GM21447 (cell line): ENCODE results near the gene WDFY1.
A peak's percentile ranks its signal among the peaks of the same experiment; 100 is the strongest.

Experiments used
- ATAC-seq: cut with Tn5 transposase; IDR thresholded peaks from one replicate; pipeline ENCODE4 v1.9.1; 2021; ENCODE audit not compliant: unreplicated experiment

WDFY1 gene

GRCh38 chr2:223957092-223957851 lies 12.1 kb upstream of the WDFY1 start, which contains the start of gene MRPL44:
Gene MRPL44 (plus strand): TSS chr2:223957463. CDS start chr2:223957473, 10 bp downstream.
- peak; percentile 81 for ATAC-seq

GRCh38 chr2:223956300-223956699 lies 11.2 kb upstream of the WDFY1 start:
- ATAC-seq, result peak; percentile 27

- ATAC-seq, result no peak
Observed at GRCh38 chr2:223954401-223954800, 9.3 kb upstream of the WDFY1 start.

GRCh38 chr2:223952280-223952968 lies 7.3 kb upstream of the WDFY1 start:
- ATAC-seq, result peak; percentile 53

- ATAC-seq, result no peak
Observed at GRCh38 chr2:223950448-223951347, 5.6 kb upstream of the WDFY1 start.

GRCh38 chr2:223949241-223949840 lies 4.2 kb upstream of the WDFY1 start:
- ATAC-seq, result no peak

GRCh38 chr2:223947711-223948205 lies 2.6 kb upstream of the WDFY1 start:
- no peak for ATAC-seq

GRCh38 chr2:223945755-223946154 lies 620 bp upstream of the WDFY1 start:
- no peak for ATAC-seq

- peak; percentile 18 for ATAC-seq
Observed at GRCh38 chr2:223944166-223944702, 901 bp downstream of the WDFY1 start.

- ATAC-seq, result no peak
Observed at GRCh38 chr2:223943561-223944008, 1.6 kb downstream of the WDFY1 start.

GRCh38 chr2:223943135-223943534 lies 2.0 kb downstream of the WDFY1 start:
- ATAC-seq, result no peak

- ATAC-seq, result peak; percentile 43
Observed at GRCh38 chr2:223941579-223942277, 3.4 kb downstream of the WDFY1 start.

GRCh38 chr2:223939438-223939837 lies 5.7 kb downstream of the WDFY1 start:
- ATAC-seq, result peak; percentile 31

GRCh38 chr2:223937535-223937934 lies 7.6 kb downstream of the WDFY1 start:
- no peak for ATAC-seq

GRCh38 chr2:223936862-223937326 lies 8.2 kb downstream of the WDFY1 start:
- ATAC-seq, result no peak

GRCh38 chr2:223935459-223936125 lies 9.5 kb downstream of the WDFY1 start:
- ATAC-seq, result no peak

GRCh38 chr2:223934870-223935269 lies 10.3 kb downstream of the WDFY1 start:
- no peak for ATAC-seq

- ATAC-seq, result no peak
Observed at GRCh38 chr2:223932816-223933800, 12.0 kb downstream of the WDFY1 start.
